SU-DHL-6 (cell line): ENCODE data around the gene PPIA.

Experiments
- H2AFZ ChIP-seq: fragments of 200-600 bp; sonication (generic); 2 replicates; pipeline ENCODE4 v1.6.1; 2014; ENCODE audit warnings: low read depth, mild to moderate bottlenecking, moderate library complexity, mixed read lengths, antibody characterized with exemption, low read length; ENCODE audit not compliant: severe bottlenecking
- H3F3A ChIP-seq: fragments of 200-600 bp; shearing (Covaris generic); 2 replicates; pipeline ENCODE4 v1.6.0; 2016; ENCODE audit warnings: antibody characterized with exemption, mild to moderate bottlenecking; ENCODE audit not compliant: insufficient read depth
- H3K27ac ChIP-seq: fragments of 200-600 bp; sonication (generic); 2 replicates; pipeline ENCODE4 v1.5.1; 2016; ENCODE audit warnings: low read depth, mild to moderate bottlenecking, low read length, moderate library complexity, mixed read lengths
- H3K27me3 ChIP-seq: fragments of 200-600 bp; sonication (generic), shearing (Covaris generic); 2 replicates; pipeline ENCODE4 v1.6.0; 2014; ENCODE audit warnings: mild to moderate bottlenecking, low read length
- H3K36me3 ChIP-seq: fragments of 200-600 bp; sonication (generic); 2 replicates; pipeline ENCODE4 v1.6.1; 2014; ENCODE audit warnings: mild to moderate bottlenecking, low read length, mixed read lengths
- H3K4me2 ChIP-seq: fragments of 300-600, 200-600 bp; shearing (Covaris generic), sonication (generic); 2 replicates; pipeline ENCODE4 v1.6.0; 2014; ENCODE audit warnings: low read length, low read depth, mild to moderate bottlenecking; ENCODE audit not compliant: poor library complexity, severe bottlenecking
- H3K4me3 ChIP-seq: fragments of 200-600 bp; sonication (generic); 2 replicates; pipeline ENCODE4 v1.5.1; 2014; ENCODE audit warnings: antibody characterized with exemption, low read length, mild to moderate bottlenecking, mixed read lengths; ENCODE audit not compliant: insufficient read depth, poor library complexity, severe bottlenecking
- H3K79me2 ChIP-seq: fragments of 200-600 bp; sonication (generic); 2 replicates; pipeline ENCODE4 v1.6.1; 2014; ENCODE audit warnings: mild to moderate bottlenecking, low read length, moderate library complexity; ENCODE audit not compliant: insufficient read depth
- H3K9ac ChIP-seq: fragments of 200-600 bp; sonication (generic); 2 replicates; pipeline ENCODE4 v1.7.0; 2014; ENCODE audit warnings: mild to moderate bottlenecking, low read length
- H3K9me2 ChIP-seq: fragments of 200-600 bp; sonication (generic); replicated peaks from 2 replicates; pipeline ENCODE4 v1.6.1; 2014; ENCODE audit warnings: low read length; ENCODE audit not compliant: insufficient read depth
- H3K9me3 ChIP-seq: fragments of 200-600 bp; sonication (generic); 2 replicates; pipeline ENCODE4 v1.6.1; 2014; ENCODE audit warnings: low read length, mixed read lengths; ENCODE audit not compliant: insufficient read depth
- H4K20me1 ChIP-seq: fragments of 200-600 bp; sonication (generic); 2 replicates; pipeline ENCODE4 v1.6.1; 2014; ENCODE audit warnings: low read depth, mild to moderate bottlenecking, antibody characterized with exemption, low read length, moderate library complexity, mixed read lengths
- EZH2phosphoT487 ChIP-seq: fragments of 200-600 bp; sonication (generic), shearing (Covaris generic); conservative IDR thresholded peaks from 2 replicates; pipeline ENCODE4 v1.6.1; 2018; ENCODE audit warnings: mild to moderate bottlenecking, antibody characterized with exemption, low read length, moderate library complexity, mixed read lengths
- TF ChIP-seq, protein P1 (sequence below): fragments of 200-600 bp; sonication (generic); IDR thresholded peaks from one replicate; pipeline ENCODE4 v1.5.1; 2017; ENCODE audit warnings: antibody characterized with exemption, mild to moderate bottlenecking, low read length, moderate library complexity; ENCODE audit not compliant: insufficient read depth, poor library complexity, severe bottlenecking

The PPIA gene

DNA sequence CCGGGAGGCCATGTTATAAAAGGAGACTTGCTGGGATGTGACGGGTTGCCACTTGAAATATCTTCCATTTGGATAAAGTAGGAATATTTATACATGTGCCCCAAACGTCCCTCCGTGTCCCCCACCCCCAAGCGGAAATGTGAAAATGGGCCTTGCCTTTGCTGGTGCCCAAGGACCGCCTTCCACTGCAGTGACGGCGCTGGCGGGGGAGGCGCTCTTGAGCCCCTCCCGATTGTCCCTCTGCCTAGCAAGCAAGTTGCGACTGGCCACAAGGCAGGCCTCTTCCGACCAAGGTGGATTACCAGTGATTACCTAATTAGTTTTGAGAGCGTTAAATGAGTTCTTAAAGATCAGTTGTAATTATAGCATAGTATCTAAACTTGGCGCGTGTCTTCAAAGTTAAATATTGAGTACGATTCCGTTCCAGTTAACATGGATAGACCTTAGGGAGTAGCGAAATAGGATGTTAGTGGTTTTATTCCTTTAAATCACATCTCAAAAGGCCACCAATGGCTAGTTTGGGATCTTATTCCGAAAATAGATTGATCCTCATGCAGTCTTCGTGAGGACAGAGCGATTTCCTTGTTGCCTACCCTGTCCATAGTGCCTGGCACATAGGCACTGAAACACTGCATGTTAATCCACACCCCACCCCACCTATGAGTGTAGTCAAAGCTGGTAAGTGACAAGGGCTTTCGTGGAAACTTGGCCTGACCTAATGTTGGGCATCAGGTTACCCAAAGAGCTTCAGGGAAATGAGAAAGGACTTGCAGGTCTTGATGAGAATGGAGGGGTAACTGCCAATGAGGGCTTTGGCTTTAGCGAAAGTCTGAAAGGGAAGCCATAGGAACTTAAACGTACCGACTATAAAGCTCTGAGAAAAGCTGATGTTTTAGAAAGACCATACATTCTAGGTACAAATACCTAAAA is 1.1 kb downstream of the PPIA start:
- peaks cover 43% of the 10 kb centered on the region for H3K36me3 ChIP-seq

DNA sequence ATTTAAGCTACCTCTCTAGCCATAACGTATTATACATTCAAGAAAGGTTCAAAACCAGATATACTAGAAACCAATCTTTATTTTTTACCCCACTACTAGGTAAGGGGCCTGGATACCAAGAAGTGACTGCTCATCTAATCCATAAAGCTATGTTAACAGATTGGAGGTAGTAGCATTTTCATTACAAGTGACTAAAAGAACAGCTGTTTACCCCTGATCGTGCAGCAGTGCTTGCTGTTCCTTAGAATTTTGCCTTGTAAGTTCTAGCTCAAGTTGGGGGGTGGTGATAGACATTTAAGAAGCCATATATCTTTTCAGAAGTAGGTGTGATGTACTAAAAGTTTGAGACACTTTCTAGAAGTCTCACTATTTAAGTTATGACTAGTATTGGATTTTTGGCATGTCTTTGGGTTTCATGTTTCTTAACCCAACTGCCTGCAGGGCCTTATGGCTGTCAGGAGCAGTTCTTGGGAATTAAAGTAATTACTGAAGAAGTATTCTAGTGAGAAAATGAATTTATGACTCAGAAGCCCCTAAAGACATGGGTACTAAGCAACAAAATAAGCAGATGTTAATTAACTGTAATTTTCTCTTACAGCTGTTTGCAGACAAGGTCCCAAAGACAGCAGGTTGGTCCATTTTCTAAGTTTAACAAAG is 2.3 kb downstream of the PPIA start:
- no peaks in the 10 kb centered on the region for H3K9me3 ChIP-seq
- peak overlapping the region; percentile 90 for H3K9ac ChIP-seq
- H4K20me1 ChIP-seq: peaks cover 47% of the 10 kb centered on the region
- peak overlapping the region; percentile 77 for H3K4me3 ChIP-seq
- TF ChIP-seq EZH2phosphoT487: no peak
- TF ChIP-seq, protein P1, sequence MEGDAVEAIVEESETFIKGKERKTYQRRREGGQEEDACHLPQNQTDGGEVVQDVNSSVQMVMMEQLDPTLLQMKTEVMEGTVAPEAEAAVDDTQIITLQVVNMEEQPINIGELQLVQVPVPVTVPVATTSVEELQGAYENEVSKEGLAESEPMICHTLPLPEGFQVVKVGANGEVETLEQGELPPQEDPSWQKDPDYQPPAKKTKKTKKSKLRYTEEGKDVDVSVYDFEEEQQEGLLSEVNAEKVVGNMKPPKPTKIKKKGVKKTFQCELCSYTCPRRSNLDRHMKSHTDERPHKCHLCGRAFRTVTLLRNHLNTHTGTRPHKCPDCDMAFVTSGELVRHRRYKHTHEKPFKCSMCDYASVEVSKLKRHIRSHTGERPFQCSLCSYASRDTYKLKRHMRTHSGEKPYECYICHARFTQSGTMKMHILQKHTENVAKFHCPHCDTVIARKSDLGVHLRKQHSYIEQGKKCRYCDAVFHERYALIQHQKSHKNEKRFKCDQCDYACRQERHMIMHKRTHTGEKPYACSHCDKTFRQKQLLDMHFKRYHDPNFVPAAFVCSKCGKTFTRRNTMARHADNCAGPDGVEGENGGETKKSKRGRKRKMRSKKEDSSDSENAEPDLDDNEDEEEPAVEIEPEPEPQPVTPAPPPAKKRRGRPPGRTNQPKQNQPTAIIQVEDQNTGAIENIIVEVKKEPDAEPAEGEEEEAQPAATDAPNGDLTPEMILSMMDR: no peak
- H3F3A ChIP-seq: peaks cover 77% of the 10 kb centered on the region
- no peaks in the 10 kb centered on the region for H3K27me3 ChIP-seq
- H3K4me2 ChIP-seq: peak overlapping the region; percentile 83
- no peak overlapping the region; the same call in 1 of the 2 replicates for H3K27ac ChIP-seq
- peaks cover 52% of the 10 kb centered on the region for H3K79me2 ChIP-seq
- H2AFZ ChIP-seq: no peak overlapping the region
- peaks cover 53% of the 10 kb centered on the region for H3K36me3 ChIP-seq
- H3K9me2 ChIP-seq: no peaks in the 10 kb centered on the region

More for the DNA sequence above, 1.1 kb downstream of the PPIA start:
- peaks cover 65% of the 10 kb centered on the region for H3F3A ChIP-seq
- H3K27ac ChIP-seq: peak overlapping the region; percentile 84
- no peaks in the 10 kb centered on the region for H3K9me3 ChIP-seq
- H3K27me3 ChIP-seq: no peaks in the 10 kb centered on the region
- peak overlapping the region; percentile 90 for H3K9ac ChIP-seq
- peaks cover 41% of the 10 kb centered on the region for H4K20me1 ChIP-seq
- no peak for TF ChIP-seq EZH2phosphoT487
- TF ChIP-seq, protein P1: peak; percentile 90
- no peaks in the 10 kb centered on the region for H3K9me2 ChIP-seq
- H2AFZ ChIP-seq: no peak overlapping the region
- H3K4me2 ChIP-seq: peak overlapping the region; percentile 83
- H3K79me2 ChIP-seq: peaks cover 52% of the 10 kb centered on the region
- peak overlapping the region; percentile 77 for H3K4me3 ChIP-seq

DNA sequence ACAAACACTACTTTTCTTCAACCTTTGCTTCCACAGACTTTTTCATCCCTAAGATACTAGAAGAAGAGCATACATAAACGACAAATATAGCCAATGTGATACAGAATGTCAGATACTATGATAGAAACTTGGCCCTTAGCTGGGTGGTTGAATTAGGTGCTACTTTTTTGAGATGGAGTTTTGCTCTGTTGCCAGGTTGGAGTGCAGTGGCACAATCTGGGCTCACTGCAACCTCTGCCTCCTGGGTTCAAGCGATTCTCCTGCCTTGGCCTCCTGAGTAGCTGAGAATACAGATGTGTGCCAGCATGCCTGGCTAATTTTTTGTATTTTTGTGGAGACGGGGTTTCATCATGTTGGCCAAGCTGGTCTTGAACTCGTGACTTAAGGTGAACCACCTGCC is 3.5 kb downstream of the PPIA start:
- no peak overlapping the region for H3K27ac ChIP-seq

More for the DNA sequence above, 3.5 kb downstream of the PPIA start:
- Histone ChIP-seq H3K9me3 (no peaks in the 10 kb centered on the region), H3K9ac (no peak overlapping the region), H3K27me3 (no peaks in the 10 kb centered on the region), H3K4me2 (no peak overlapping the region), H3K9me2 (no peaks in the 10 kb centered on the region), H2AFZ (no peak overlapping the region), H3K36me3 (peaks cover 53% of the 10 kb centered on the region), H4K20me1 (peaks cover 47% of the 10 kb centered on the region), H3K79me2 (peaks cover 52% of the 10 kb centered on the region), H3K4me3 (no peak overlapping the region), H3F3A (peaks cover 79% of the 10 kb centered on the region)
- TF ChIP-seq, protein P1: no peak
- TF ChIP-seq EZH2phosphoT487: no peak
